ENCODE data around the gene TRIM6. TPM values are rescaled to one million over a fixed set of nuclear protein-coding genes. Genes with fewer than 3 reads are reported as not detected.

TRIM6 gene
- polyA plus RNA-seq, 3 donors, result 0.11 to 0.44 (median 0.15) TPM

DNA sequence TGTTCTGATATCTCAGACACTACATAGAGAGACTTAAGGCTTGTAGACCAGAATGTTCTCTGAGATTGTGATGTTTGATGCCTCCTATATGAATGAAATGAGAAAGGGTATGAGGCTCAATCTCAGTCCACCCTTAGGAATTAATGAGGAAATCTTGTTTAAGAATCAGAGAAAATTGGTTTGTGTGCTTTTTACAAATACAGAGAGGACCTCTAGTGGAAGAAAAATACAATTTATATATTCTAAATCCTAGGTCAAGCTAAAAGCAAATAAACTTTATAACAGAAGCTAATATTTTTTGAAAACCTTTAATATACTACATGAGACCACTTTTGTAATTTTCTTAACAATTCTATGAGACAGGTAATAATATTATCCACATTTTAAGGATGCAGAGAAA, 43.1 kb upstream of the TRIM6 start:
- no peak overlapping the region for H3K9ac ChIP-seq (ENCODE audit: insufficient read depth, low read length, poor library complexity, severe bottlenecking)
- no peaks in the 10 kb centered on the region for H3K4me1 ChIP-seq (ENCODE audit: control insufficient read depth in 1 of 2, insufficient read depth in 2 of 2, low read length in 2 of 2)
- no peak overlapping the region for H2AFZ ChIP-seq (ENCODE audit: insufficient read depth, low read depth, low read length, poor library complexity, severe bottlenecking)
- no peaks in the 10 kb centered on the region for H3K9me3 ChIP-seq (replicated peaks in 1 of 2; ENCODE audit: control insufficient read depth in 1 of 2, insufficient read depth in 1 of 2, low read length in 2 of 2)
- Mint-ChIP-seq H3K9me3 (peaks cover 0 to 3% (median 0%) of the 10 kb centered on the region in 7 donors), H3K4me3 (no peak overlapping the region), H3K36me3 (no peaks in the 10 kb centered on the region), H3K27me3 (ENCODE audit: low read depth in 3 of 3) (peaks cover 0 to 2% (median 0%) of the 10 kb centered on the region in 3 donors), H3K27ac (no peak overlapping the region), H3K4me1 (no peaks in the 10 kb centered on the region)
- no peak for DNase-seq
- H3K79me2 ChIP-seq (ENCODE audit: insufficient read depth, low read length), result no peaks in the 10 kb centered on the region
- no peak overlapping the region for H3K4me2 ChIP-seq (replicated peaks; ENCODE audit: extremely low read depth, low read length, poor library complexity, severe bottlenecking)
- H4K20me1 ChIP-seq (ENCODE audit: insufficient read depth, low read length), result no peaks in the 10 kb centered on the region
- TF ChIP-seq, protein P1, sequence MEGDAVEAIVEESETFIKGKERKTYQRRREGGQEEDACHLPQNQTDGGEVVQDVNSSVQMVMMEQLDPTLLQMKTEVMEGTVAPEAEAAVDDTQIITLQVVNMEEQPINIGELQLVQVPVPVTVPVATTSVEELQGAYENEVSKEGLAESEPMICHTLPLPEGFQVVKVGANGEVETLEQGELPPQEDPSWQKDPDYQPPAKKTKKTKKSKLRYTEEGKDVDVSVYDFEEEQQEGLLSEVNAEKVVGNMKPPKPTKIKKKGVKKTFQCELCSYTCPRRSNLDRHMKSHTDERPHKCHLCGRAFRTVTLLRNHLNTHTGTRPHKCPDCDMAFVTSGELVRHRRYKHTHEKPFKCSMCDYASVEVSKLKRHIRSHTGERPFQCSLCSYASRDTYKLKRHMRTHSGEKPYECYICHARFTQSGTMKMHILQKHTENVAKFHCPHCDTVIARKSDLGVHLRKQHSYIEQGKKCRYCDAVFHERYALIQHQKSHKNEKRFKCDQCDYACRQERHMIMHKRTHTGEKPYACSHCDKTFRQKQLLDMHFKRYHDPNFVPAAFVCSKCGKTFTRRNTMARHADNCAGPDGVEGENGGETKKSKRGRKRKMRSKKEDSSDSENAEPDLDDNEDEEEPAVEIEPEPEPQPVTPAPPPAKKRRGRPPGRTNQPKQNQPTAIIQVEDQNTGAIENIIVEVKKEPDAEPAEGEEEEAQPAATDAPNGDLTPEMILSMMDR (IDR thresholded peaks at IDR 0.05), result no peak
- H3K27ac ChIP-seq (ENCODE audit: low read depth in 1 of 2, low read length in 2 of 2), result no peak overlapping the region
- H3K36me3 ChIP-seq (replicated peaks in 1 of 2; ENCODE audit: control insufficient read depth in 1 of 2, insufficient read depth in 2 of 2, low read length in 2 of 2), result no peaks in the 10 kb centered on the region
- no peaks in the 10 kb centered on the region for H3K27me3 ChIP-seq (ENCODE audit: control insufficient read depth in 2 of 2, insufficient read depth in 2 of 2, low read length in 2 of 2)
- intact Hi-C loops (cut with micrococcal nuclease), result no loop called here
- no peak overlapping the region for H3K4me3 ChIP-seq (replicated peaks in 1 of 3; ENCODE audit: low read depth in 2 of 3, low read length in 3 of 3)

DNA sequence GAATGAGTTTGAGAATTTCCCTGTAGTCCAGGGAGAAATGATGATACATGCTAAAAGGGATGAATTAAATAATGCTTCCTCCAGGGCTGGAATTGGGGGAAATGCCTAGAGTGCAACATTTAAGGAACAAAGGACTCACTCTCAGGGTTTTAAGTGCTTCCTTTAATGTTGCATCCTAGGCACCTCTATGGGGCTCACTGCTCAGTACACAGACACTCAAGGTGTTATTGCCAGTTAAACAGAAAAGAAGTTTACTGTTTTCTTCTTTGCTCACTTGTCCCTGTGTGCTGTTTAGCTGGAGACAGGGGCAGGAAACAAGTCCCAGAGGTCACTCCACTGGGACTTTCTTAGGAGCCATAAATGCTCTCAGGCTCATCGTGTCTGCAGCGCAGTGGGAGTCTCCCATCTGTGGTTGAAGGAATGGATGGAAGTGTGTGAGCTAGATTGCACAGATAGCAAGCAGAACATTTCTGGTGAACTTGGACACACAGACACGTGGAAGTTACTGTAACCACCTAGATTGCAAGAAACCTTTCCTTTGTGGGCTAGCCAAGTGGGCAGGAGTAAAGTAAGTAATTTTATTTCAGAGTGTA, 39.7 kb upstream of the TRIM6 start:
- Mint-ChIP-seq H3K9me3 (no peaks in the 10 kb centered on the region), H3K4me1 (no peaks in the 10 kb centered on the region), H3K4me3 (no peak overlapping the region), H3K36me3 (no peaks in the 10 kb centered on the region), H3K27ac (no peak overlapping the region), H3K27me3 (ENCODE audit: low read depth in 3 of 3) (peaks cover 0 to 7% (median 0%) of the 10 kb centered on the region in 3 donors)
- Histone ChIP-seq H3K4me3 (replicated peaks in 1 of 3; ENCODE audit: low read depth in 2 of 3, low read length in 3 of 3) (no peak overlapping the region), H3K79me2 (ENCODE audit: insufficient read depth, low read length) (no peaks in the 10 kb centered on the region), H3K4me2 (replicated peaks; ENCODE audit: extremely low read depth, low read length, poor library complexity, severe bottlenecking) (no peak overlapping the region), H2AFZ (ENCODE audit: insufficient read depth, low read depth, low read length, poor library complexity, severe bottlenecking) (no peak overlapping the region), H4K20me1 (ENCODE audit: insufficient read depth, low read length) (no peaks in the 10 kb centered on the region), H3K9ac (ENCODE audit: insufficient read depth, low read length, poor library complexity, severe bottlenecking) (no peak overlapping the region), H3K27me3 (ENCODE audit: control insufficient read depth in 2 of 2, insufficient read depth in 2 of 2, low read length in 2 of 2) (no peaks in the 10 kb centered on the region), H3K4me1 (ENCODE audit: control insufficient read depth in 1 of 2, insufficient read depth in 2 of 2, low read length in 2 of 2) (no peaks in the 10 kb centered on the region), H3K36me3 (replicated peaks in 1 of 2; ENCODE audit: control insufficient read depth in 1 of 2, insufficient read depth in 2 of 2, low read length in 2 of 2) (no peaks in the 10 kb centered on the region), H3K9me3 (replicated peaks in 1 of 2; ENCODE audit: control insufficient read depth in 1 of 2, insufficient read depth in 1 of 2, low read length in 2 of 2) (no peaks in the 10 kb centered on the region), H3K27ac (ENCODE audit: low read depth in 1 of 2, low read length in 2 of 2) (no peak overlapping the region)
- WGBS (ENCODE audit: insufficient coverage), result 100% methylated on average over 2 of the region's 3 CpGs
- TF ChIP-seq, protein P1 (IDR thresholded peaks at IDR 0.05), result no peak
- intact Hi-C loops (cut with micrococcal nuclease), result no loop called here
- no peak for DNase-seq
